ENCODE measurements around the gene CDH11.

The CDH11 gene

DNA sequence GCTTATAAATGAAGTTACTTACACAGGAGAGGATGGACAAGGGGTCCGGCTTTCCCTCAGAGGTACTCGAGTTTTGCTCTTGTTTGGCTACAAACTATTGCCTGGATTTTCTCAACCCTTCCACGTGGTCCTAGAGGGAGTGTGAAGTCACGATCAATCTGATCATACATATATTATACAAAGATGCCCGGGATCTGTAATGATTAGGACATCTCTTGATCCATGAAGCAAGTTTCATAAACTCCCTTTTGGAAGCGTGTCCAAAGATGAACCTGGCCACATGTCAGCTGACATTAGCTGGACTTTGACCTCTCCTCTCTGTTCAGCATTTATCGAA, 2.3 kb upstream of the CDH11 start:
- H3K36me3 ChIP-seq: no peaks in the 10 kb centered on the region
- no peaks in the 10 kb centered on the region for H3K4me1 ChIP-seq (ENCODE audit: control insufficient read depth in 1 of 2, insufficient read depth in 1 of 2, low read depth in 1 of 2, low read length in 1 of 2)
- no peak overlapping the region for H3K4me3 ChIP-seq (ENCODE audit: low read depth in 1 of 2, low read length in 1 of 2)
- no peaks in the 10 kb centered on the region for H3K9me3 ChIP-seq
- TF ChIP-seq, protein P1, sequence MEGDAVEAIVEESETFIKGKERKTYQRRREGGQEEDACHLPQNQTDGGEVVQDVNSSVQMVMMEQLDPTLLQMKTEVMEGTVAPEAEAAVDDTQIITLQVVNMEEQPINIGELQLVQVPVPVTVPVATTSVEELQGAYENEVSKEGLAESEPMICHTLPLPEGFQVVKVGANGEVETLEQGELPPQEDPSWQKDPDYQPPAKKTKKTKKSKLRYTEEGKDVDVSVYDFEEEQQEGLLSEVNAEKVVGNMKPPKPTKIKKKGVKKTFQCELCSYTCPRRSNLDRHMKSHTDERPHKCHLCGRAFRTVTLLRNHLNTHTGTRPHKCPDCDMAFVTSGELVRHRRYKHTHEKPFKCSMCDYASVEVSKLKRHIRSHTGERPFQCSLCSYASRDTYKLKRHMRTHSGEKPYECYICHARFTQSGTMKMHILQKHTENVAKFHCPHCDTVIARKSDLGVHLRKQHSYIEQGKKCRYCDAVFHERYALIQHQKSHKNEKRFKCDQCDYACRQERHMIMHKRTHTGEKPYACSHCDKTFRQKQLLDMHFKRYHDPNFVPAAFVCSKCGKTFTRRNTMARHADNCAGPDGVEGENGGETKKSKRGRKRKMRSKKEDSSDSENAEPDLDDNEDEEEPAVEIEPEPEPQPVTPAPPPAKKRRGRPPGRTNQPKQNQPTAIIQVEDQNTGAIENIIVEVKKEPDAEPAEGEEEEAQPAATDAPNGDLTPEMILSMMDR (IDR thresholded peaks at IDR 0.05): no peak
- peaks cover 65% of the 10 kb centered on the region for H3K27me3 ChIP-seq
- H3K27ac ChIP-seq: no peak overlapping the region

DNA sequence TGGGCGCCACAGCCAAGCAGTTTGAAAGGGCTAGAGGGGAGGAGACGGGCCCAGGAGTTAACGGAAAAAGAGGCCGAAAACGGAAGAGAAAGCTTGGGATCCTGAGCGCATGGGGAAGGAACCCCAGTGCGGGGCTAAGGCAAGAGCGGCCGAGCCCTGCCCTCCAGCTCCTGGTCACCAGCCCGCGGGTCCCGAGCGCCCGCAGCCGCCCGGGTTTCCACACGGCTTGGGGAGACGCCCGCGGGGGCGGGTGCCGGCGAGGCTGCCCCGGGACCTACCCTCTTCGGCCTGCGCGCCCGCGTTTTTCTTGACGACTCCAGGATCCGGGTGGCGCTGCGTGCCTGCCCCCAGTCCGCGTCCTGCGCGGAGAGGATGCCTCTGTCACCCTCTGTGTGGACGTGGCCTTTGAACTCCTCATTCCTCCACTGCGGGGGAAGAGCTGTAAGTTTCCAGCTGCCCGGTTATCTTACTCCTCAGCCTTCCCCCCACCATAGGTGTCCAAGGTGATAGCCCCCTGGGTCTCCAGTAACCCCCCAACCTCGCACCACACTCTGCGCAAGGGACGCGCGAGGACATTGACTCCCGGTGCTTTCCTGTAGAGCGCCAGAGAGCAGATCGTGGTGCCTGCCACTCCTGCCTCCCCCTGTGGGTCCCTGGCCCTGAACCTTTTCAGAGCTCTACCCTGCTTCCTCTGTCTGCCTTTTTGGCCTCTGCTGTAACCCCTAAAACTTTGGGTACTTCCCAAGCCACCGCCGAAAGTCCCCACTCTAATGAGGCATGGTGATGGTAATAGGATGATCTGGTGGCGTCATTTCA, 1.7 kb upstream of the CDH11 start:
- no peaks in the 10 kb centered on the region for H3K9me3 ChIP-seq
- H3K36me3 ChIP-seq: no peaks in the 10 kb centered on the region
- H3K4me1 ChIP-seq (ENCODE audit: control insufficient read depth in 1 of 2, insufficient read depth in 1 of 2, low read depth in 1 of 2, low read length in 1 of 2): no peaks in the 10 kb centered on the region
- H3K4me3 ChIP-seq (ENCODE audit: low read depth in 1 of 2, low read length in 1 of 2): no peak overlapping the region
- no peak overlapping the region for H3K27ac ChIP-seq
- TF ChIP-seq, protein P1 (IDR thresholded peaks at IDR 0.05): no peak
- H3K27me3 ChIP-seq: peaks cover 70% of the 10 kb centered on the region

DNA sequence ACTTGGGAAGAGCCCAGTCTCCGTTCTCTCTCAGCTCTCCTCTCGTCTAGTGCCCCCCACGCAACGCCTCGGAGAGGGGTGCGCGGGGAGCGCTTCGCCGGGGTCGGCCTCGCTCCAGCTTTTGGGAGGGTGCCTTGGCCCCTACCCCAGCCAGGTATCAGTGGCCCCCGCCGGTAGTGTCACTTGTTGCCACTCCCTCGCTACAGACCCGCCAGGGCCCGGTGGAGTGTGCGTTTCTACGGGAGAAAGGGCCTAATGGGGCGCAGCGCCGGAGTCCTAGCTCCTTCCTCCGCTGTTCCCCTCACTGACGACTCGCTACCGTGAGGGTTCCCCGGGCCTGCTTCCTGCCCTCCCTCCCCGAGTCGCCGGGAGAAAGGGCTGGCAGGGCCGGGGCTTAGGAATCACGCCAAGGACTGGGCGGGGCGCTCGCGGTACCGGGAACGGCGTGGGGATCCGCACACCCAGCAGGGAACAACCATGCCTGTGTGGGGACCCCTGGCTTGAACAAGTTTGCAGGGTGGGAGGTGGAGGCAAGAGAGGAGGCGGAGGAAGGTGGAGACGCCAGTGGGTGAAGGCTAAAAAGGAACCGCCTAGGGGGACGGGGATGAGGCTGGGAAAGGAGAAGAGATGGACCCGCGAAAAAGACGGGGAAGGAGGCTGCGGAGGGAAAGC, 997 bp upstream of the CDH11 start:
- TF ChIP-seq, protein P1 (IDR thresholded peaks at IDR 0.05): no peak
- Histone ChIP-seq H3K27ac (no peak overlapping the region), H3K4me3 (ENCODE audit: low read depth in 1 of 2, low read length in 1 of 2) (no peak overlapping the region), H3K4me1 (ENCODE audit: control insufficient read depth in 1 of 2, insufficient read depth in 1 of 2, low read depth in 1 of 2, low read length in 1 of 2) (no peaks in the 10 kb centered on the region), H3K27me3 (peaks cover 78% of the 10 kb centered on the region), H3K9me3 (no peaks in the 10 kb centered on the region), H3K36me3 (no peaks in the 10 kb centered on the region)

DNA sequence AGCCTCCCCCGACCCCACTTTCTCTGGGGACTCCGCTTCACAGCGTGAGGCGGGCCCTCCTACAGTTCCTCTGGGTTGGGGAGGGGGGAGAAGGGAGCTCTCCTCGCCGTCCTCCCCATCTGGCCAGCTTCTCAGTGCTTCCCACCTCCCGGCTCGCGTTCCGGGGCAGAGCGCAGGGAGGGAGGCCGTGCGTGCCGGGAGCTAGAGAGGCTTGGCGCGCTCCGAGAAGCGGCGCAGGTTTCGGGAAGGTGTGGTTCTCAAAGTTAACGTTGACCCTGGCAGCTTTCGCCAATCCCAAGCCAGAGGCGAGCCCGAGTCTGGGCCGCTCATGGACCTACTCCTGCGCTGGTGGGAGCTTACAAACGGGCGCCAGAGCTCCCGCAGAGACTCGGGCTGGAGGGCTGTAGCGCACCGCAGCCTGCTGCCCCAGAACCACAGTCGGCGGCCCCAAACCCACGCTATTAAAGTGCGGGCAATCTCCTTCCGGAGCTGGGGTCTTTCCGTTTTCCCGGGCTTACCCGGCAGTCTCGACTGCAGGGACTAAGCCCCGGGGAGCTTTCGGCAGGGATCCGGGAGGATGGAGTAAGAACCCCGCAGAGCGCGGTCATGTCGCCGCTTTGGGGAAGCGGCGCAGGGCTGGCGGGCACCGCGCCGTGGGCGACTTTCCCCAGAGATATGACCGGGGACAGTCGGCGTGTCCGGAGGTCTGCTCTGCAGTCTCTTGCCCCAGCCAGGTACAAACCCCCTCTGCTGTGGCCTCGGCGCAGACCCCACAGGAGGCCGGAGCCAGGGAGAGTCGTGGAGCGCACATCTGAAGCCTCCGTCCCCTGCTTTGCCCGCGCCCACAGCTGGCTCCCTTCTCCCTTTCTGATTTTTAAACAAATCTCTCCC, 787 bp downstream of the CDH11 start:
- H3K27ac ChIP-seq: no peak overlapping the region
- H3K27me3 ChIP-seq: peaks cover 84% of the 10 kb centered on the region
- H3K36me3 ChIP-seq: no peaks in the 10 kb centered on the region
- TF ChIP-seq, protein P1 (IDR thresholded peaks at IDR 0.05): no peak
- H3K9me3 ChIP-seq: no peaks in the 10 kb centered on the region
- H3K4me3 ChIP-seq (ENCODE audit: low read depth in 1 of 2, low read length in 1 of 2): no peak overlapping the region
- H3K4me1 ChIP-seq (ENCODE audit: control insufficient read depth in 1 of 2, insufficient read depth in 1 of 2, low read depth in 1 of 2, low read length in 1 of 2): no peaks in the 10 kb centered on the region

DNA sequence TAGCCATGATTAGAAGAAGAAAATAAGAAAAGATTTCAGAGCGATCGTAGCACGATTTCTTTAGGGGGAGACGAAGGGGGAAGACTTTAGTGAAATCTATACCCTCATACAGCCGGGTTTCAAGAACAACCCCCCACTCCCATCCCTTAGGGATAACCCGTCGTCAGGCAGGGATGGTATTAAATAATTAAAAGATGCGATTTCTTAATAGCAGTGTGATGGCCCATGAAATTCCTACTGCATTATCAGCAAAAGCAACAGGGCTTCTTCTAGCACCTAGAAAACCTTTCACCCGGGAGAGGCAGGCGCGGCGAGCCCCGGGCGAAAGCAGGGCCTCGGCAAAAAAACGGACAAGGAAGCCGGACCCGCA, 1.4 kb downstream of the CDH11 start:
- Histone ChIP-seq H3K27me3 (peaks cover 81% of the 10 kb centered on the region), H3K4me3 (ENCODE audit: low read depth in 1 of 2, low read length in 1 of 2) (no peak overlapping the region), H3K9me3 (no peaks in the 10 kb centered on the region), H3K27ac (no peak overlapping the region), H3K4me1 (ENCODE audit: control insufficient read depth in 1 of 2, insufficient read depth in 1 of 2, low read depth in 1 of 2, low read length in 1 of 2) (no peaks in the 10 kb centered on the region), H3K36me3 (no peaks in the 10 kb centered on the region)
- TF ChIP-seq, protein P1 (IDR thresholded peaks at IDR 0.05): no peak

Measured in neutrophil (primary cell).